GM20431 (cell line): ENCODE results near the gene TBC1D9B.

ENCODE experiments used
- in situ Hi-C: fragments of 300-500 bp; cut with MseI, MboI; formaldehyde crosslinking; loops from one replicate; pipeline ENCODE4 v1.15.0; 2020; ENCODE audit warnings: low sequenced_read_pairs; ENCODE audit not compliant: unreplicated experiment

The TBC1D9B gene

DNA sequence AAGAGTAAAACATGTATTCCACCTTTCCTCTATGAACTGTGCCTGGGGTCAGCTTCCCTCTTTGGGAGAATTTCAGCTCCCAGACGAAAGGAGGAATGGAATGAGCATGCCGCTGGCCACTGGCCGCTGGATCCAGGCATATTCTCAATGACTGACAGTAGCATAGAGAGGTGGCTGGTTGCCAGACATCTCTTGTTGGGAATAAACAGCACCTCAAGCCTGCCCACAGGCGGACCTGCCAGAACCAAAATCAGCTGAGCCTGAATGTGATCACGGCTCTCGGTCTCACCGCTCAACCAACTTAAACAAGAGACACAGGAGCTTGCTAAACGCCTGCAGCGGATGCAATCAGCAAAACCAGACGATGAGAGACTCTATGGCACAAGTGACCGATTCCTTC is 20.6 kb downstream of the TBC1D9B start:
- in situ Hi-C loops, result no loop called here

DNA sequence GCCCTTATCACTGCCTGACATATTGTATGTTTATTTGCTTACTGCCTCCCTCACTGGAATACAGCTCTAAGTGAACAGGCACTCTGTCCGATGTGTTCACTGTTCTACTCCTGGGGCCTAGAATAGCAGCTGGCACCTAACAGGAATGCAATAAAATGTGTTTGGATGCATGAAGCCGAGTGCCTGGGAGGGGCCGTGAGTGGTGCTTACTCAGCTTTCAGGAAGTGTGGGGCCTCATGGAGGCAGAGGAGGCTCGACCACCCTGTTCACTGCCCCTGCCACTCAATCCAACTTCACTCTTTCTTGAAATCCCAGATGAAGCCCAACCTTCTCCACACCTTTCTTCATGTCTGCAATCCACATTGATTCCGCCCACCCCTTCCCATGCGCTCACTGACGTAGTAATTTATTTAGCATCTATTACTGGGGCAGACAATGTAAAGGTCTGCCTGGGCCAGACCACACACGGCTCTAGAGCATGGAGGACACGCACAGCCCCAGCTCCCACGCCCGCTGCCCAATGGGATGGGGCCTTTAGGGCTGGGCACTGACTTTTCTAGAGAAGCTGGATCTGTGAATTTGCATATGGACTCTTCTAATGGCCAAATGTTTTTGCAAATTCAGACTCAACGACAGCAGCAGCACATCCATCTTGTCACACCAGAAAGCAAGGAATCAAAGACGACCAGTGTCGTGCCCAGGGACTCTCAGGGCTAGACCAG is 21.3 kb downstream of the TBC1D9B start:
- in situ Hi-C loops, result no loop called here

DNA sequence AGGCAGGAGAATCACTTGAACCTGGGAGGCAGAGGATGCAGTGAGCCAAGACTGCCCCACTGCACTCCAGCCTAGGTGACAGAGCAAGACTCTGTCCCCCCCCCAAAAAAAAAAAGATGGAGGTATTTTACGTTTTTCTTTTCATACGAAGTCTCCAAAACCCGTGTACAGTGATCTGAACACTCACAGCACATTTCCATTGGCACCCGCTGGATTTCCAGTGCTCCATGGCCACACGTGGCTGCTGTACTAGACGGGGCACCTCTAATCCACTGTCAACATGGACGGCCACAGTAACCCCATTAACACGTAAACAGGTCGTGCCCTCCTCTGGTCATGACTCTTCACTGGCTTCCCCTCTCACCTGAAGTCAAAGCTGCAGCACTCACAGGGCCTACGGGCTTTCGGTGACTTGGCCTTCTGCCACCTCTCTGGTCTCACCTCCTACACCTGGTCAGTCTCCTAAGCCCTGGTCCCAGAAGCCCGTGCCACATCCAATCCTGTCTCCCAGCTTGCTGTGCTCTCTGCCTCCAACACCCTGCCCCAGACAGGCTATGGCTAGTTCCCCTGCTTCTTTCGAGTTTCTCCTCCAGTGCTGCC is 22.1 kb downstream of the TBC1D9B start:
- in situ Hi-C loops, result no loop called here

DNA sequence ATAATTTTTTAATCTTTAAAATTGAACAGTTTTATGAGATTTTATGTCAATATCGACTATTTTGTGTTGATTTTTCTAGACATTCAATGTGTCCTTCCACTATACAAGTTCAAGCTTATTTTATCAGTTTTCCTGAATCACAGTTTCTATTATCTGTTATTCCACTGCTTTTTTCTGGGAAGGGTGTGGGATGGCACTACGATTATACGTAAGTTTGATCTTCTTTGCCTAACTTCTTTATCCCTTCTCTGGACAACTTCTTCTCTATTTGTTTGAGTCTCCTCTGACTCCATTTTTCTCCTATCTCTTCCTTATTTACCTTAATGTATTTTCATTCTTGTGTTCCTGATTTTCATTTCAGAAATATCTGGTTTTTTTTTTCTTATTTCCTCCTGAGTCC is 24.5 kb downstream of the TBC1D9B start:
- in situ Hi-C loops, result no loop called here

DNA sequence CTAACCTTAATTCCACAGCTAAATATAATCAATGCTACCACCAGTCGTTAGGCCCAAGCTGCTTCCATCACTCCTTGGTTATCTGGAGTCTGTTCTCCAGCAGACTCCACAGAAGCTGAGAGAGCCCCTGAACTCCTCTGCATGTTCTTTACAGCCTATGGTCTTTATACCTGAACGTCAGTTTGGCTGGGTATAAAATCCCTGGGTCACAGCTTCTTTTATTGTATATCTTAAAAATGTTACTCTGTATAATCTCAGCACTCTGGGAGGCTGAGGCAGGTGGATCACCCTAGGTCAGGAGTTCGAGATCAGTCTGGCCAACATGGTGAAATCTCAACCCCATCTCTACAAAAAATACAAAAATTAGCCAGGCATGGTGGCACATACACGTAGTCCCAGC is 25.4 kb downstream of the TBC1D9B start:
- in situ Hi-C loops, result no loop called here

DNA sequence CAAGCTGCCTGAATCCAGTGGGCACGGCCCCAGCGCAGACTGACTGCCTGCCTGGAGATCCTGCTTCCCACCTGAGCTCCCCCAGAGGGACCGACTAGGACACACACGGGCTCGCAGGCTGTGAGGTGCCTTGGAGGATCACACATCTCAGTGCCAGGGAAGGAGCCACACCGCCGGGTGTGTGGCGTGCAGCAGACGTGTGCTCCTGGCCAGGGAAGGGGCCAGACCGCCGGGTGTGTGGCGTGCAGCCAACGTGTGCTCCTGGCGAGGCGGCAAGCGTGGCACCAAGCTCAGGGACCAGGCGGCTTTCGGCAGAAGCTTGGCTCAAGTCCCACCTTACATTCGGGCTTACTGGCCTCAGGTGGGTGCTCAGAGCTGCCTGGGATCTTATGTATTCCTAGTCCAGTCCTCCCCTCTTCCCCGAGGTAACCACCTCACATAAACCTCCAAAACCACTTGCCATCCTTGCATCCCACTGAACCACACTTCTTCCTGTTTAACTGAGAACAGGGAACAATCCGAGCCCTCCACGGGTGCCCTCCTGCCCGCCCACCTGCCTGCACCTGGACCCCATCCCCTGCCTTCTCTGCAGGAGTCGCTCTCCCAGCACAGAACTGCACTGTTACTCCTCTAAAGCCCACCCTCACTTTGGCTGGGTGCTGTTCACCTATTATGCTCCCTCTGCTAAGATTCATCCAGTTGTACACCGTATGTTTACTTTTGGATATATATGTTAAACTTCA is 26.7 kb downstream of the TBC1D9B start:
- in situ Hi-C loops, result no loop called here

DNA sequence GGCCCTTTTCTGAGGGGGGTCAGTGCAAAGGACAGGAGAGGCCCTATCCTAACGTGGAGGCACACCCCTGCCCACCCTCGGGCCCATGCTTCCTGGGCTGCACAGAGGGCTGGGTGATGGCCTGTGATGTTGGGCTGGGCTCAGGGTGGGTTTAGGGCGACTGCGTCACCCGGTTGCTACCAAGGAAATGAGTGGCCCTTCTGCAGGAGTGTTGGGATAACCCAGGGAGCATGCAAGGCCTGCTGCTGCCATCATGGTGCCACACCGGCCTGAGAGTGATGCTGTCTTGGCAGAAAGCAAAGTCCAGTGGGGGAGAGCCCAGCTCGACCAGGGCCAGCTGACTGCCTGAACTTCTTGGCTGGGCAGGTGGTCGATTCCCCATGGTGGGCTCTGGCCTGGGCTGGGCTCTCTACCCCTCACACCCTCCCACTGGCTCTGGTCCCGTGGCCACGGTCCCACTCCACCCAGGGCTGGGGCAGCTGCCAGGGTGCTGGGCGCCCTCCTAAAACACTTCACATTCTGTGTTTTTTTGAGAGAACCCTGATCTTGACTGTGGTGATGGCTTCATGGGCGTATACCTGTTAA is 27.5 kb downstream of the TBC1D9B start:
- in situ Hi-C loops, result no loop called here

DNA sequence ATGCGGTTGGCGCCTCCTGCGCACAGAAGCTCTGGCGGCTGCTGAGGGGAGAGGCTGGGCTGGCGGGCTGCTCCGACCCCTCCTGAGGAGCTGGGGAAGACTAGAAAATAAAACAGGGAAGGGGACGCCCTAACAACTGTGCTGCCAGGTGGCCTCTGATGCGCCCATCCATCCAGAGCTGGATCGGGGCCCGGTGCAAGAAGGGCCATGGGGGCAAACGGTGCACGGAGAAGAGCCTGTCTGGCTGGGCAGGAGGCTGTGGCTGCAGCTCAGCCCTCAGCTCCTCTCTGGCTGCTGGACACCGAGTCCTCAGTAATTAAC is 28.0 kb downstream of the TBC1D9B start:
- in situ Hi-C loops, result no loop called here

DNA sequence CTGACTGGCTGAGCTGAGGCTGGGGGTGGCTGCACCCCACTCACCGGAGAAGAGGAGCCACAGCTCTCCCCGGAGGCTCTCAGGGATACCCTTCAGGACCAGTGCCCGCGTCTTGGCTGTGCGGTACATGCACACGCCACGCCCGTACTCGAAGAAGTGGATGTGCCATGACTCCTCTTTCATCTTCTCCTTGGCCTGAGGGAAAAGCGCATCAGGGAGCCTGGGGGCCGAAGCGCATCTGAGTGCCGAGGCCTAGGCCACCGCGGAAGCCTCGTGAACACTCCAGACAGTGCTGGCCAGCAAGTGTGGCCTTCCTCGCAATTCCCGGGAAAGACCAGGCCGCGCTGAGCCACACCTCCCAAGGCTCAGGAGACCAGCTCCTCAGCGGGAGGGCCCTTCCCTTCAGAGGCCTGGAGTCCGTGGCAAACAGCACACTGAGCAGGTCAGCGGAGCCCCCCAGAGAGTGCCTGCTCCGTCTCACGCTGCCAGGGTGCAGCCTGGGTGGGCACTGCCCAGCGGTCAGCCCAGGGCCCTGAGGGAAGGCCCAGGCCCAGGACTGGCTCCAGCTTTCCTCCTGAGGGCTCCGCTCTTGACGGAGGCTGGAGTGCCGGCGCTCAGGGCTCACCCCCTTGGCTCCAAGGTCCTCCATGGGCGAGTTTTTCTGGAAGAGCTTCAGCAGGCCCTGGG is 28.6 kb downstream of the TBC1D9B start:
- in situ Hi-C loops, result no loop called here

DNA sequence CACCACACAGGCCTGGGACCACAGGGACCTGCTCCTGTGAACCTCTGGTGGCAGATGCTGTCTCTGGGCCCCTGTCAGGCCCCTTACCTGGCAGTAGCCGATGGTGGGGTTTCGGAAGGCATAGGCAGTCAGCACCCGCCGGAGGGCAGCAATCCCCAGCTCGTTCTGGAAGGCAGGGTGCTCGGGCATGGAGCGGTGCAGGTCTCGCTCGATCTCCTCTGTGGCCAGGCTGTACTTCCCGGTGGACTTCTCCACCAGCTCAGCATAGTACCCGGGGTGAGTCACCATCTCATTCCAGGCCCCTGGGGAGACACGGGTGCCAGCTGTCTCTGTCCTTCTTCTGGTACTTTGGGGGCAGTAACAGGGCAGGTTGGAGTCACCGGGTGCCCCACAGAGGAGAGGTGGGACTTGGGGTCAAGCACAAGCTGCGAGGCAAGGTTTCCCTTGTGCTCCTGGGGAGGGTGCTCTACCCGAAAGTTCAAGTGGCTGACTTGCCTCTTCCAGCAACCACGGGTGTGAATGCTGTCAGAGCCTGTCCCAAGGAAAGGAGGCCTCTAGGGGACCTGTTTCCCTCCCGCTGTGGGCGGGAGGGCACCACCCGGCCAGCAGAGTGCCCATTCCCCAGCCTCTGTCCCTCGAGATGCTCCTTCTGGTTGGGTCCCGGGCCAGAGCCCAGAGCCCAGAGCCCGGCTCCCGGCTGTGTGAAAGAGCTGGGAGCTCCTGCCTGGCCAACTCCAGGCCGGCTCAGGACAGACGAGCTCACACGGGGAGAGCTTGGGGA is 29.3 kb downstream of the TBC1D9B start:
- in situ Hi-C loops, result no loop called here

DNA sequence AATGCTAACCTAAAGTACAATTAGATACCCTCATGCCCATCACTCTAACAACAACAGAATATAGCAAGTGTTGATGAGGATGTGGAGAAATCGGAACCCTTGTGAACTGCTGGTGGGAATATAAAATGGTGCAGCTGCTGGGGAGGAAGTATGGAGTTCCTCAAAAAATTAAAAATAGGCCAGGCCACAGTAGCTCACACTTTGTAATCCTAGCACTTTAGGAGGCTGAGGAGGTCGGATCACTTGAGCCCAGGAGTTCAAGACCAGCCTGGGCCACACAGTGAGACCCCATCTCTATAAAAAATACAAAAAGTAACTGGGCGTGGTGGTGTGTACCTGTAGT is 31.1 kb downstream of the TBC1D9B start:
- in situ Hi-C loops, result no loop called here

DNA sequence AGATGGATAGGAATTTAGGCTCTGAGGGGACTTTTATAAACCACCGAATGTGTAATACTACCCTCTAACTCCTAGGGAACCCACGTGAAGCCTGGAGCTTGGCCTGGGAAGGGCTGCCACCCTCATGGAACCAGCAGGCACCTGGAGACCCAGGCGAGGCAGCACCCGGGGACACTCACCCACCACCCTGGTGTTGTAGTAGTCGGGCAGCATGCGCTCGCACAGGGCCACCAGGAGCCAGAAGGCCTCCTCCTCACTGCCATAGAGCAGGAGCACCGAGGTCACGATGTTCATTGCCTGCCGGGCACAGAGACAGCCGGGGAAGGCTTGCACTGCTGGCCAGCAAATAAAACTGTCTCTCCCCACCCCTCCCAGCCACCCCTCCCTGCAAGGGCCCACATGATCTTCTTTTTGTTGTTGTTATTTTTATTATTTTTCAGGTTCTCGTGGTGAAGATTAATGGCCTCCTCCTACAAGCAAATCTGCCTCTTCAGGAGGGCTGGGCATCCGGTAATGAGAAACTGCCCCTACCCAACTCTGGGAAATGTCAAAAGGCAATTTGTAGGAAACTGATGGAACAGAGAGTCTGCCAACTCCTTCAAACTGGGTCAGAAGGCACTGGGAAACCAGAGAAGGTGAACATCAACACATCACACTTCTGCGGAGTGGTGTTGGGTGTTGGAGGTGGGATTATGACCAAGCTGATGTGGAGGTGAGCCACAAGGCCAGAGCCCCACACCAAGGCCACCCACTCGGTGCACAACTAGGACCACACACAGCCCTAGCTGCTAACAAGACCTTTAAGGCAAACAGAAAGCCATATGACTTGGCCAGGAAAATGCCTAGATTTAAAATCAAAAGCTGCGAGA is 31.7 kb downstream of the TBC1D9B start:
- in situ Hi-C loops, result no loop called here

DNA sequence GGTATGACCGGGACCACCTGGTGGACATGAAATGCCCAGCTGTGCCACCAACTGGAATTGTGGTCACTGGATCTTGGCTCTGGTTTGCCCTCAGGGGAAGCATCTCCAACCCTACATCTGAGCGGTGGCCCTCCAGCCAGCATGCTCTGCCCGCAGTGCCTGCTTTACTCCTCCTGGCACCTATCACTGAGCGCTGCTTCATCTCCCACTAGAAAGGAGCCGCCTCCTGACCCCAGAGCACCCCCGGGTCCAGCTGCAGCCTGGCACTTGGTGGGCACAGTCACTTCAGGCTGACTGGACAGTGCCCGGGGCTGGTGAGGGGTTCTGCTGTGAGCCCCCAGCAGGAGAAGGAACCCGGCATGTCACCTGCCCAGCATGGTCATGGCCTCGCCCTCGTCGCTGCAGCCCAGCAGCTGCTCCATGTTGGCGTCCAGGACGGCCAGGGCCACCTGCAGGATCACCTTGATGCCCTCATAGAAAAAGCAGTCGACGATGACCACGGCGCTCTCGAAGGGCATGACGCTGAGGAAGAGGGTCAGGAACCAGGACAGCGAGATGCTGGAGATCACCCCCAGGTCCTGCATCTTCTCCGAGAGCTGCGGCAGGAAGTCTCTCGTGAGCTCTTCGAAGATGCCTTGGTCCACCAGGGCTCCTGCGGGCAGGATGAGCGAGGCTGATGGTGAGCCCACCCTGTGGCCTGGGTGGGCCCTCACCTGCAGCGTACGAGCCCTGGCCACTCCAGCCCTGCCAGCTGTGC is 33.0 kb downstream of the TBC1D9B start:
- in situ Hi-C loops, result no loop called here

DNA sequence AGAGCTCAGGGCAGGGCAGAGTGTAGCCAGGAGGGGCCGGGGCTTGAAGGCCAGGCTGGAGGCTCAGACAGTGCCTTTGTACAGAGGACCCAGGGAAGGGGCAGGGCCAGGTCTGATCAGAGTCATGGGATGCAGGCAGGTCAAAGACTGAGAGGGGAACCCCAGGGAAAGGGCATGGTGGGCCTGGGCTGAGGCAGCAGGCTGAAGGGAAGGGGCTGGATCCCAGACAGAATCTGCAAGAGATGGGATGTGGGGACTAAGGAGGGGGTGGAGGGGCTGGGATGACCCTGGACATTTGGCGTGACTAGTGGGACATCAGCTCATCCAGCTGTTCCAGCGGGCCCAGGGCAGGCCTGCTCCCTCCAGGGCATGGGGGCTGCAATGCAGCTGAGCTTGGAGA is 33.6 kb downstream of the TBC1D9B start:
- in situ Hi-C loops, result no loop called here

DNA sequence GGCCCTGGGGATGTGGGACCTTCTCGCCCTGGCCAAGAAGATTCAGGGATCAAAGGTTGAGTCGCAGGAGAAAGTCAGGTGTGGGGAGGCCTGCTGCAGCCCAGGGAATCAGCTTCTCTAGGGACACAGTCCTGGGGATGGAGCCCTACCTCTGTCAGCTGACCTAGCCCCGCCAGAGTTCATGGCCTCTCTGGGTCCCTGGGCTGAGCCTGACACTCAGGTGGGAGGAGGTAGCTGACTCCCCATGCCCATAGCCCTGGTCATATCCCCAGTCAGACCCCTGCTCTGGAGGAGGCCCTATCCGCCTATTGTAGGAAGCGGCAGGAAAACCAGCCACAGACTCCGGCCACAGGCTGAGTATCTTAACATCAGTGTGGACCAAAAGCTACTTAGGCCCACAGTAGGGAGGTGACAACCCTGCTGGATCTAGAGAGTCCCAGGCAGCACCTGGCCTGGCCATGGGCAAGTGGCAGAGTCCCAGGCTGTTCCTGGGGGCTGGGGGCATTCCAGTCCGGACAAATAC is 34.0 kb downstream of the TBC1D9B start:
- in situ Hi-C loops, result no loop called here

DNA sequence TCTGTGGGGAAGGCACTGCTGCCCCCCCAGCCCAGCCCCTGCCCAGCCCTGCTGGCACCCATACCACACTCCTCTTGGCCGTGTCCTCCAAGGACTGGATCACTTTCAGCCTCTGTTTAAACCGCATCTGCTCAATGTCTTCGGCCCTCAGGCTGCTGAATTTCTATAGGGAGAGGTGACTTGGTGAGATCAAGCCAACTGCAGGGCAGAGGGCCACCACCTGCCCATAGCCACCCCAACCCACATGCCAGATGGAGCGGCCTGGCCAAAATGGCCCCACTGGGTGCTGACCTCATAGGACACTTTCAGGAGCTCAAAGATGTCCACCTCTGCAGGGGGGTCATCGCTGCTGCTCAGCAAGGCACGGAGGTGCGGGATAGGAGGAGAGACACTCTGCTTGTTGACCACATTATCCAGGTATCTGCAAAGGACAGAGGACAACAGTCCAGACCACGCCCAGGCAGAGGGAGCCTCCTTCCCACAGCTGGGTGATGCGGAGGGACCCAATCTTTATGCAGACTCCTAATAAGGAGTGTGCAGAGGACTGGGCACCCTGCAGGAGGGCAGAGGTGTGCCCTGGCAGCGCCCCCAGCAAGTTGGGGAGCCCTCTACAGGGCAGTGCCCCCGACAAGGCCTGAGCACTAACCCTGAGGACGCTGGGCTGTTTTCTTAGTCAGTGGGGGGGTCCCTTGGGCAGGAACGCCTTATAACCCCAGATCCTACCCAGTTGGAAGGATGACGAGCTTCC is 34.7 kb downstream of the TBC1D9B start:
- in situ Hi-C loops, result no loop called here

DNA sequence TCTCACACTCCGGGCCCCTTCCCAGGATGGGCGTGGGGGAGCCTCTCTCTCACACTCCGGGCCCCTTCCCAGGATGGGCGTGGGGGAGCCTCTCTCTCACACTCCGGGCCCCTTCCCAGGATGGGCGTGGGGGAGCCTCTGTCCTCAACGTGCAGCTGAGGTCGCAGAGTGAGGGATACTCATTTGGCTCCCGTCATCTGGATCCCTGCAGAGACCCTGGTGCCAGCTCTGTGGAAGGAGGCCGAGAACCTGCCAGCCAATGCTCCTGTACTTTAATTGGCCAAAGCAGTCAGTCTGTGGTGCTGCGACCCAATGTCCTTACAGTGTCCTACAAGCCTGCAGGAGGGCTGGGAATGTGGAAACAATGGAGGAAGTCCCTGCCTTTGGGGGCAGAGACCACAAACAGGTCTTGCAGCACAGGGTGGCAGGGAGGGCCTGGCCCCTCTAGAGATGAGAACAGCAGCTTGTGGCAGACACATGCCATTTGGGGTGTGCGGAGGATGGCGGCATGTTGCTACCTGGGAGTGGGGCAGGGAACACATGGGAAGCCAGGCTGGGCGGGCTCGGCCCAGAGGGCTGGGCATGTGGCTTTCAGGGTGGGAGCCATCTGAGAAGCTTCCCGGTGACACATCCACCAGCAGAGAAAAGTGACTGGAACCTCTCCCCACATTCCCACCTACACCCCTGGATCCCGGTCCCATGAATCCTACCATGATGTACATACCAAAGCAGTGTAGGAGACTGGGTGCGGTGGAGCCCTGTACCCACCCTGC is 35.5 kb downstream of the TBC1D9B start:
- in situ Hi-C loops, result no loop called here
